Fibroblast of lung (primary cell): Measurements from ENCODE around the gene ZNF618. TPM values are rescaled to one million over a fixed set of nuclear protein-coding genes. Genes with fewer than 3 reads are reported as not detected.
"Not testable (repeated sequence)": the region's sequence is repeated elsewhere in the genome, so short reads cannot be mapped to it uniquely, and the experiment has no call there.

ENCODE experiments used
- DNase-seq, 2 donors: peaks; one replicate each; pipeline versions ENCODE4 v3.0.0 to v3.0.0-alpha.2; 2010; ENCODE audit warnings: low read depth in 2 of 2
- H2AFZ ChIP-seq: 2 replicates; pipeline ENCODE4 v1.5.1; 2012; ENCODE audit warnings: low read length, control low read depth, inconsistent platforms
- H3K27ac ChIP-seq: 2 replicates; pipeline ENCODE4 v1.5.1; 2011; ENCODE audit warnings: low read length, control low read depth; ENCODE audit not compliant: insufficient read depth
- H3K27me3 ChIP-seq: 2 replicates; pipeline ENCODE4 v1.5.1; 2011; ENCODE audit warnings: mild to moderate bottlenecking, low read length; ENCODE audit not compliant: control insufficient read depth, insufficient read depth
- H3K36me3 ChIP-seq: 2 replicates; pipeline ENCODE4 v1.5.1; 2011; ENCODE audit warnings: low read length; ENCODE audit not compliant: control insufficient read depth, insufficient read depth
- H3K4me1 ChIP-seq: 2 replicates; pipeline ENCODE4 v1.5.1; 2011; ENCODE audit warnings: low read length; ENCODE audit not compliant: control insufficient read depth, insufficient read depth; ENCODE audit errors: extremely low read depth
- H3K4me2 ChIP-seq: 2 replicates; pipeline ENCODE4 v1.5.1; 2011; ENCODE audit warnings: low read length, control low read depth; ENCODE audit not compliant: insufficient read depth; ENCODE audit errors: extremely low read depth
- H3K4me3 ChIP-seq, 4 experiments: fragments of 200-600 bp in 1 of 4; sonication (generic) in 1 of 4; replicated peaks in 1 of 4; 2 replicates each; pipeline ENCODE4 v1.5.1; 2011 to 2016; ENCODE audit warnings: low read length in 4 of 4, low read depth in 3 of 4, mild to moderate bottlenecking in 3 of 4, control low read depth in 2 of 4, inconsistent platforms in 1 of 4, mixed read lengths in 1 of 4; ENCODE audit not compliant: insufficient read depth in 1 of 4; ENCODE audit errors: control extremely low read depth in 1 of 4
- H3K79me2 ChIP-seq: 2 replicates; pipeline ENCODE4 v1.5.1; 2012; ENCODE audit warnings: mild to moderate bottlenecking, low read length, inconsistent platforms; ENCODE audit not compliant: control insufficient read depth, insufficient read depth
- H3K9ac ChIP-seq: 2 replicates; pipeline ENCODE4 v1.5.1; 2011; ENCODE audit warnings: mild to moderate bottlenecking, low read length, control low read depth; ENCODE audit not compliant: insufficient read depth
- H3K9me3 ChIP-seq: 2 replicates; pipeline ENCODE4 v1.5.1; 2012; ENCODE audit warnings: low read depth, low read length; ENCODE audit not compliant: control insufficient read depth, insufficient read depth
- H4K20me1 ChIP-seq: 2 replicates; pipeline ENCODE4 v1.5.1; 2011; ENCODE audit warnings: low read length; ENCODE audit not compliant: control insufficient read depth, insufficient read depth; ENCODE audit errors: extremely low read depth
- CTCF ChIP-seq, 2 donors: IDR thresholded peaks in 1 of 2; conservative IDR thresholded peaks in 1 of 2; 1 replicate in 1 of 2; 2 replicates in 1 of 2; pipeline ENCODE4 v1.5.1; 2011 to 2012; ENCODE audit warnings: low read length in 2 of 2, control low read depth in 1 of 2, inconsistent platforms in 1 of 2, low read depth in 1 of 2, mild to moderate bottlenecking in 1 of 2
- EZH2 ChIP-seq: IDR thresholded peaks from 2 replicates; pipeline ENCODE4 v1.5.1; 2012; ENCODE audit warnings: low read length, control low read depth, mild to moderate bottlenecking; ENCODE audit errors: missing control alignments
- polyA plus RNA-seq, 2 donors: library from polyadenylated mRNA; depleted of rRNA in 1 of 2; stranded (reverse) in 1 of 2; unstranded in 1 of 2; fragments of >200 nt; gene quantifications; 2 replicates each; pipeline ENCODE4 v1.2.1, GENCODE V29; 2011 to 2012; ENCODE audit warnings: missing spikeins in 1 of 2
- total RNA-seq: library from RNA; depleted of rRNA; stranded (reverse); fragments of >200 nt; gene quantifications from 2 replicates; pipeline ENCODE4 v1.2.1, GENCODE V29; 2014

Gene ZNF618
- total and polyA plus RNA-seq, 2 donors (not counting 1 experiment from before 2014, with no cell fraction given) = 6.6 to 8.6 TPM

GRCh38 chr9:114081441-114082016, 205.4 kb downstream of the ZNF618 start:
- H3K4me1 ChIP-seq = no peaks in the 10 kb centered on the region
- no peak overlapping the region for H3K27ac ChIP-seq
- H4K20me1 ChIP-seq = no peaks in the 10 kb centered on the region
- H3K4me2 ChIP-seq = no peak overlapping the region
- no peak for DNase-seq
- H3K27me3 ChIP-seq = peaks cover 25% of the 10 kb centered on the region
- no peak overlapping the region for H3K4me3 ChIP-seq
- TF ChIP-seq EZH2 (no peak), CTCF (conservative IDR thresholded peaks at IDR 0.05 in 1 of 2, IDR thresholded peaks at IDR 0.05 in 1 of 2; ENCODE audit: low read depth in 1 of 2, low read length in 2 of 2) (no peak)
- no peaks in the 10 kb centered on the region for H3K9me3 ChIP-seq
- H3K36me3 ChIP-seq = no peaks in the 10 kb centered on the region
- H3K9ac ChIP-seq = no peak overlapping the region
- H2AFZ ChIP-seq = no peak overlapping the region
- H3K79me2 ChIP-seq = no peaks in the 10 kb centered on the region

- Histone ChIP-seq H3K27ac (no peak overlapping the region), H3K4me2 (no peak overlapping the region), H3K27me3 (peaks cover 25% of the 10 kb centered on the region), H3K79me2 (no peaks in the 10 kb centered on the region), H3K9ac (no peak overlapping the region), H4K20me1 (no peaks in the 10 kb centered on the region), H3K36me3 (no peaks in the 10 kb centered on the region), H3K9me3 (no peaks in the 10 kb centered on the region), H3K4me1 (no peaks in the 10 kb centered on the region), H2AFZ (no peak overlapping the region), H3K4me3 (no peak overlapping the region)
- DNase-seq = peak; percentile 73 to 86
- no peak for TF ChIP-seq EZH2
- peak; percentile 82 to 94 for TF ChIP-seq CTCF (conservative IDR thresholded peaks at IDR 0.05 in 1 of 2, IDR thresholded peaks at IDR 0.05 in 1 of 2; ENCODE audit: low read depth in 1 of 2, low read length in 2 of 2)
Observed at GRCh38 chr9:114082017-114082762, 206.1 kb downstream of the ZNF618 start.

- H3K9me3 ChIP-seq, H3K9ac ChIP-seq, H3K36me3 ChIP-seq, DNase-seq, H3K4me2 ChIP-seq, H3K79me2 ChIP-seq, H2AFZ ChIP-seq, H4K20me1 ChIP-seq, H3K27ac ChIP-seq, H3K4me1 ChIP-seq, H3K4me3 ChIP-seq: not testable (repeated sequence)
- peaks cover 23% of the 10 kb centered on the region for H3K27me3 ChIP-seq
Observed at GRCh38 chr9:114082763-114083412, 206.8 kb downstream of the ZNF618 start.
